GM06990 (cell line): ENCODE data around the gene SNAPC1.

Experiments used
- DNase-seq: peaks from one replicate; pipeline ENCODE4 v3.0.0-alpha.2; 2011; ENCODE audit not compliant: insufficient read length; ENCODE audit errors: extremely low read depth
- H3K27me3 ChIP-seq: replicated peaks from 2 replicates; pipeline ENCODE4 v1.6.0; 2011; ENCODE audit warnings: low read length; ENCODE audit not compliant: control insufficient read depth, insufficient read depth
- H3K36me3 ChIP-seq: 2 replicates; pipeline ENCODE4 v1.5.1; 2011; ENCODE audit warnings: low read length; ENCODE audit not compliant: control insufficient read depth, insufficient read depth
- H3K4me3 ChIP-seq: replicated peaks from 2 replicates; pipeline ENCODE4 v1.5.1; 2011; ENCODE audit warnings: low read depth, mild to moderate bottlenecking, control low read depth, low read length
- CTCF ChIP-seq: IDR thresholded peaks from 2 replicates; pipeline ENCODE4 v1.5.1; 2011; ENCODE audit warnings: low read length, control low read depth, mild to moderate bottlenecking, inconsistent platforms; ENCODE audit not compliant: insufficient read depth, poor library complexity, severe bottlenecking

Gene SNAPC1

GRCh38 chr14:61761959-61762786, at the start of gene SNAPC1:
Gene SNAPC1, plus strand, starts transcription at chr14:61762420. Its CDS starts 41 bp downstream, at chr14:61762461.
- no peak for TF ChIP-seq CTCF
- peak within 1 kb of the TSS; percentile 94 for H3K4me3 ChIP-seq
- peak; percentile 97 for DNase-seq

GRCh38 chr14:61713724-61714437, 48.3 kb upstream of the SNAPC1 start:
- Histone ChIP-seq H3K27me3 (no peaks in the 10 kb centered on the region), H3K36me3 (no peaks in the 10 kb centered on the region), H3K4me3 (no peak overlapping the region)
- no peak for TF ChIP-seq CTCF
- DNase-seq: no peak

More at GRCh38 chr14:61761959-61762786, at the start of gene SNAPC1:
- Histone ChIP-seq H3K36me3 (no peaks in the 10 kb centered on the region), H3K27me3 (no peaks in the 10 kb centered on the region)

GRCh38 chr14:61716956-61717355, 45.3 kb upstream of the SNAPC1 start:
- no peak overlapping the region for H3K4me3 ChIP-seq
- peaks cover under 1% of the 10 kb centered on the region; the same call in 1 of the 2 replicates for H3K36me3 ChIP-seq
- TF ChIP-seq CTCF: no peak
- no peak for DNase-seq
- H3K27me3 ChIP-seq: no peaks in the 10 kb centered on the region

- no peak for DNase-seq
- H3K4me3 ChIP-seq: no peak overlapping the region
- no peak for TF ChIP-seq CTCF
- no peaks in the 10 kb centered on the region for H3K27me3 ChIP-seq
- H3K36me3 ChIP-seq: peaks cover 2% of the 10 kb centered on the region; the same call in 1 of the 2 replicates
Observed at GRCh38 chr14:61718039-61718438, 44.2 kb upstream of the SNAPC1 start.

- DNase-seq: no peak
- Histone ChIP-seq H3K27me3 (no peaks in the 10 kb centered on the region), H3K36me3 (peaks cover 5% of the 10 kb centered on the region), H3K4me3 (no peak overlapping the region)
- TF ChIP-seq CTCF: no peak
Observed at GRCh38 chr14:61719344-61720293, 42.6 kb upstream of the SNAPC1 start.
